Erythroblast (primary cell): Measurements from ENCODE around the gene BCAT1.

ENCODE experiments used
- GATA1 ChIP-seq: IDR thresholded peaks from 2 replicates; pipeline ENCODE4 v1.6.1; 2011; ENCODE audit warnings: low read depth, mild to moderate bottlenecking, control low read depth, low read length, moderate library complexity
- POLR2A ChIP-seq: IDR thresholded peaks from 2 replicates; pipeline ENCODE4 v1.6.1; 2011; ENCODE audit warnings: mild to moderate bottlenecking, low read length

GRCh38 chr12:24979329-24979728, 30.4 kb upstream of the BCAT1 start:
- TF ChIP-seq POLR2A (no peak), GATA1 (no peak)
